MV-4-11 (cell line): ENCODE measurements around the gene NSUN6.
A peak's percentile ranks its signal among the peaks of the same experiment; 100 is the strongest.
"Not testable (repeated sequence)": the region's sequence is repeated elsewhere in the genome, so short reads cannot be mapped to it uniquely, and the experiment has no call there.

Experiments used
- DNase-seq: peaks from one replicate; lab custom pipeline; 2025; lab: John Stamatoyannopoulos, UW

Gene NSUN6

DNA sequence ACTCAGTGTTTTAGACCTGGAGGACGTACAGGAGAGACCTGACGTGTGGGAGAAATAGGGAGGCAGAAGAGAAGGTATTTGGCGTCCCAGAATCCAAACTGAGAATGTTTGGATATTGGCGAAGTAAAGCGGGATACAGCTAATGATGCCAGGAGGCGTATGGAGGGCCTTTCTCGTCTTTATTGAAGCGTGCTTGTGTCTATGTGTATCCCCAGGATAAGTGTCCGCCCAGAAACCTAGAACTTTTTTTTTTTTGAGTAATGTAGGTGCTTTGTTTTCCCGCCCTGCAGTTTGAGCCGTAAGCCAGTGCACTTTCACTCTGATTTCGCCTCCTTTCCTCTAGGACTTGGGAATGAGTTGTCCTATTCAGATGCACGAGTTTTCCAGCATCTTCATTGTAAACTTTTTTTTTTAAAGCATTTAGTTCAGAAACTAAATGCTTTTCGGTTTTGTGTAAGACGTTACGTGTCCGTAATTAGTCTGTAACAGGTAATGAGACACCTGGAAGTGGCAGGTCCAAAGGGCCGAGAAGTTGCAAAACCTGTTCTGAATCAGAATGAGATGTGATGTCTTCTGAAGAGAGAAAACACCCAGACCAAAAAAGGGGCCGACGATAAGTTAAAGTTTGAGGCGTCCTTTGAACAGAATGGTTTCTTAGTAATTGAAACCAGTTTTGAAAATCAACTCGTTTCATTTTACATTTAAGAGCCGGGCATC is 8.6 kb upstream of the NSUN6 start:
- DNase-seq: no peak

DNA sequence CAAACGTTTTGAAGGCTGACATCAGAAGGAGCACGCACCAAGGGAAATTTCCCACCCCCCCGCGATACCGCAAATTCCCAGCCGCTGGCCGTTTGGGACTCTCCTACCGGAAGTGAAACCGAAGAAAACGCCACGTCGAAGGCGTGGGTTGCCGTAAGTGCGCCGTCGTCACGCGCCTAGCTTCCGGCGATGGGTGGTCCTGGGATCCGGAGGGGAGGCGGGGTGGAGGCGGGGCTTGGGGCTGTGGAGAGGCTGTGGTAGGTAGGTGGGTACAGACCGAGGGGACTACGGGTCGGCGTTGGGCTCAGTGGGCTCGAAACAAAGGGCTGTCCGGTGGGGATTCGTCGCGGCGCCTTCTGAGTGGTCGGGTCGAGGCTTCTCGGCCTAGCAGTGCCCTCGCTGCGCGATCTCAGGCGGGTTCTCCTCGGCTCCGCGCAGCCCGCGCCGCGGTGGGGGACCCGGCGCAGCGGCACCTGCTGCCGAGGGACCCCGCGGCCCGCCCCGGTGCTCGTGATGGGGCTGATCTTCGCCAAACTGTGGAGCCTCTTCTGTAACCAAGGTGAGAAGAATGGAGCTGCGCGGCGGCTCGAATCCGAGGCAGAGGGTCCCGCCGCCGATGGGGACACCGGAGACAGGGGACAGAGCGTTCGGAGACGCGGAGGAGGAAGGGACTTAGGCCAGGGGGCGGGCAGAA is 7.9 kb upstream of the NSUN6 start, which contains the start of gene ARL5B:
Gene ARL5B, plus strand, starts transcription at position 307 of the 694 bp plus-strand sequence. Its CDS starts 207 bp downstream, at position 514.
- DNase-seq: peak; percentile 93

DNA sequence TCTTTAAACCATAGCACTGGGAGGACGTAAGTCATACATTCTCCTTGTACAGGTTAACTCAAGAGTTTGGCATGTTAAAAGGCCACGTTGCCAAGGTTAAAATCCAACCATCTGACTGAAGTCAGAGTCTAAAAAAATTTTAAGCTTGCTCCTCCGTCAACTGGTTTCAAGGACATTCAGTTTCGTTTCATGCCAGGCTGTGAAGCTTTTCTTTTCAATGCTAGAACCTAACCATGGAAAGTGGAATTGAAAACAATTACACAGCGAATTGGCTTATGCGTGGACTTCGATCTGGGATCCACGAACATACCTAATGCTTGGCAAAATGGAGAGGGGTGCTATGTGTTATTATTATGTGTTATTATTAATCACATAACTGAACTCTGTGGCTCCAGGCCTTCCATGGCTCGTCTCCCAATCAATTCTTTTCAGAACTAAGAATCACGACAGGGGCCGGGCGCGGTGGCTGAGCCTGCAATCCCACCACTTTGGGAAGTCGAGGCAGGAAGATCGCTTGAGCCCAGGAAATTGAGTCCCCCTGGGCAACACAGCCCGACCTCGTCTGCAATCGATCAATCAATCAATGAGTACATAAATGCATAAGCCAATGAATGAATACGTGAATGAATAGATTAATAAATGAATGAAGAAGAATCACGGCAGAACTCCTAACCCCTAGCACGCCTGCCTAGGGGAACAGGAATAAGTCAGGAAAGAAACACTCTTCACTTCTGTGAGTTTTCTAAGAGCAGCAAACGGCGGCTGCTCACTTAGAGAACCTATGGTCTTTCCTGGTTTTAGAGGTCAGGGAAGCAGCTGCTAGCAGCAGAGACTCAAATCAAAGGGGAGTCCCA is 7.1 kb upstream of the NSUN6 start:
- DNase-seq: peak; percentile 47

DNA sequence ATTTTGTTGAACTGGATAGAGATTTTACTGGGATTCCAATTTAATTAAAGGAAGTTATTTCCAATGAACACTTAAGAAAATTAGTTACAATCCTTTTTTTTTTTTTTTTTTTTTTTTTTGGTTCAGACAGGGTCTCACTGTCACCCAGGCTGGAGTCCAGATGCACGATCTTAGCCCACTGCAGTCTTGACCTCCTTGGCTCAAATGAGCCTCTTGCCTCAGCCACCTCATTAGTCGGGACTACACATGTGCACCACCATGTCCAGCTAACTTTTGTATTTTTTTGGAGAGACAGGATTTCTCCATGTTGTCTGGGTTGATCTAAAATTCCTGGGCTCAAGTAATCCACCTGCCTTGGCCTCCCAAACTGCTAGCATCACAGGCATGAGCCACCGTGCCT is 5.3 kb upstream of the NSUN6 start:
- no peak for DNase-seq

DNA sequence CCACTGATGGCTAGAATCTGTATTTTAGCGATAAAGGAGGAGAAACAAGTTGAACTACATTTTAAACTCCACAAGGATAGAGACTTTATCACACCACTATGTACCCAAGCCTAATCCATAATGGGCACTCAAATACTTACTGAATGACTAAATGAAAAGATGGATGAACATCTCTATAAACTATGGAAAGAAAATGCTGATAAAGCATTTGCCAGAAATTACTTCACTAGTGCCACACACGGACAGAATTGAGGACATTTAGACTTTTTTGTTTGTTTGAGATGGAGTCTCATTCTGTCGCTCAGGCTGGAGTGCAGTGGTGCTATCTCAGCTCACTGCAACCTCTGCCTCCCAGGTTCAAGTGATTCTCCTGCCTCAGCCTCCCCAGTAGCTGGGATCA is 1.7 kb upstream of the NSUN6 start:
- no peak for DNase-seq

DNA sequence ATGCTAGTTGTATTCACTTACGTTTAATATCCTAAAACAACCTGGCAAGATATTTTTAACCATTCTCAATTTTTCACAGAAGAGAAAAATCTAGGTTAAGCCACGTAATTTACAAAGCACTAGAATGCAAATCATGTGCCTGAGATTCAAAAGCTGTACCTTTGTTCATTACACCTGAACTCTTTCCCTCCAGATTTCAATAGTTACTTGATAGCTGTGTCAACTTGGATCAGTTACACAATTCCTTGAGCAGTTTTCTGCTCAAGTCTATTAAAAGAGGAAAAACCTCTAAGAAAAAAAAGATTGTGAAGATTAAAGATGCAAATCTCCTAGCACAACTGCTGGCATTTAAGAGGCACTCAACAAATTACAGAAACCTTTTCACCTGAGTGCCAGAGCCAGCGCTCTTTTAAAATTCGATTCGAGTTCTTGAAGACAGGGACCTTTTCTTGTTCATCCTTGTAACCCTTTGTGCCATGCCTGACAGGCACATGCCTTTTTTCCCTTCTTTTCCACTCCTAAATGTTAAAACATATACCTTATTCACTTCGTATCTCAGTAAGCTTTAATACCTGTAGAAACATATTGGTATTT is 886 bp downstream of the NSUN6 start:
- no peak for DNase-seq

DNA sequence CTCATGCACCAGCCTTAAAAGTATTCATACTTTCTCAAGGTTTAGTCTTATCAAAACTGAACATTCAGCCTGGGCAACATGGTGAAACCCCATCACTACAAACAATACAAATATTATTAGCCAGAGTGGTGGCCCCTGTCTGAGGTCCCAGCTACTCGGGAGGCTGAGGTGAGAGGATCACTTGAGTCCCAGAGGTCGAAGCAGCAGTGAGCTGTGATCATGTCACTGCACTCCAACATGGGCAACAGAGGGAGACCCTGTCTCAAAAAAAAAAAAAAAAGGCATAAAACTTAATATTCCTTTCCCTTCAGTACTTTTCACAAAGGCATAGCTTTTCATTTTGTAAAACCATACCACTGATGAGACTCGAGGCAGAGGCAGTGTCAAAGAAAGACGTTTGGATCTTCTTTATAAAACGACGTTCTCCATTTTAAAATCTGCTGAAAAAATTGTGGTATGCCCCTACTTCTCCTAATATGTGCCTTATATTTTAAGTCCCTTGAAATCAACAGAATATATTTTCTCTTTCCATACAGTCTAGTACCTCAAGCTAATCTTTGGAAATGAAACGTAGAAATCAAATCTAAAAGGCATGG is 1.9 kb downstream of the NSUN6 start:
- no peak for DNase-seq

DNA sequence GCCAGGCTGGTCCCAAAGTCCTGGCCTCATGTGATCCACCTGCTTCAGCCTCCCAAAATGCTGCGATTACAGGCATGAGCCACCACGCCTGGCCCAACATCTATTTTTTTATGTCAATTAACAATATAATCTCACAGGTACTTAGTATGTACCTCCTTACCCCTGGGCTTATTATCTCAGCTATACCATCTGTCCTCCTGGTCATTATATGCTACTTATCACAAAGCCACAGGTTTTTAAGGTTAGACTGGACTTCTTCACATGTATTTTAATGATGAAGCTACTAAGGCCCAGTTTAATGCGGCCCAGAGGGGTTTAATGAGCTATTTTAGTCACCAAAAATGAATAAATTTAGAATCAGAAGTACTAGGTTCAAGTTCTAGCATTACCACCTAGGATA is 3.4 kb downstream of the NSUN6 start:
- no peak for DNase-seq

DNA sequence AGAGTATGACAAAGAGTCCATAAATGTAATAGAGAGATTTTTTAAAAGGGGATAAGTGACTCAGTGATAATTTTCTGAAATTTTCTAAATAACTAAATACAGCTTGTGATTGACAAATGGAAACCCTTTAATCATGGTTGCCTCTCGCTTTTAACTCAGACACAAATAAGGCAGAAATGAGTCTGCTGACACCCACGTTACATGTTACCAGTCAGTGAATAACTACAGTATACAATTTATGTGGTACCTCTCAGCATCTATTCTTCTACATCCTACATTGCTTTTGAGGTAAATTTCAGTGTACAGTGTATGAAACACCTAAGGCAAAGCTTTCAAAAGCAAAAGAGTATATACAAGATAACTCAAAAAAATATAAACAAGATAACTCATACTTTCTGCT is 4.2 kb downstream of the NSUN6 start:
- no peak for DNase-seq

DNA sequence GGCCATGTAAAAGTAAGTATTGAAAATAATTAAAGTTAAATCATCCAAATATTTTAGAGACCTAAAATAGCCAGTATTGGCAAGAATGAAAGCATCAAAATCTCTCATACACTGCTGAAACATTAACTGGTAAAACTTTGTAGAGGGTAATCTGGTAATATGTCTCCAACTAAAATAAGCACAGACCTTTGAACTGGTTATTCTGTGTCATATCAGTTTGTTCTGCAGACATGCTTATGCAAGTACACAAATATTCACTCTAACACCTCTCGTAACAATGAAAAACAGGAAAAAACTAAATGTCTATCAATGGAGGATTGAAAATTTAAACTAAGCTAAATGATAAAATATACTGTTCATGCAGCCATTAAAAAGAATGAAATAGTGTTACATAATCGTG is 11.7 kb downstream of the NSUN6 start:
- DNase-seq: not testable (repeated sequence)

DNA sequence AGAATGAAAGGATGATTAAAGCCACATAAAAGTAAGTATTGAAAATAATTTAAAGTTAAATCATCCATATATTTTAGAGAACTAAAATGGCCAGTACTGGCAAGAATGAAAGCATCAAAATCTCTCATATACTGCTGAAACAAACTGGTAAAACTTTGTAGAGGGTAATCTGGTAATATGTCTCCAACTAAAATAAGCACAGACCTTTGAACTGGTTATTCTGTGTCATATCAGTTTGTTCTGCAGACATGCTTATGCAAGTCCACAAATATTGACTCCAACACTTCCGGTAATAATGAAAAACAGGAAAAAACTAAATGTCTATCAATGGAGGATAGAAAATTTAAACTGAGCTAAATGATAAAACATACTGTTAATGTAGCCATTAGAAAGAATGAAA is 14.0 kb downstream of the NSUN6 start:
- not testable (repeated sequence) for DNase-seq

DNA sequence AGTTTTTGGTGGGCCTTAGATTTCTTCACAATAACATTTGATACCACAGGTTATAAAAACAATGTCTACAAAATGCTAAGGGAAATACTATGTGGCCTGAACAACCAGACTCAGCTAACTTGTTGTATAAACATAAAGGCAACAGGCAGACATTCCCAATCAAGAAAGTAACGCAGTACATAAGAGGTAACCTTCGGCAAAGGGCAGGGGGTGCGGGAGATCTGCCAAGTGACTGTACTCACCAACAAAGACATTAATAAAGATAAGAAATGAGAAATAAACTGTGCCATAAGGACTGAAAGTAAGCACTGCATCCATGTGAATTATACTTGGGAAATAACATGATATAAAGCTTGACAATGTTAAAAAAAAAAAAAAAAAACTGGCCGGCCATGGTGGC is 15.4 kb downstream of the NSUN6 start:
- no peak for DNase-seq

DNA sequence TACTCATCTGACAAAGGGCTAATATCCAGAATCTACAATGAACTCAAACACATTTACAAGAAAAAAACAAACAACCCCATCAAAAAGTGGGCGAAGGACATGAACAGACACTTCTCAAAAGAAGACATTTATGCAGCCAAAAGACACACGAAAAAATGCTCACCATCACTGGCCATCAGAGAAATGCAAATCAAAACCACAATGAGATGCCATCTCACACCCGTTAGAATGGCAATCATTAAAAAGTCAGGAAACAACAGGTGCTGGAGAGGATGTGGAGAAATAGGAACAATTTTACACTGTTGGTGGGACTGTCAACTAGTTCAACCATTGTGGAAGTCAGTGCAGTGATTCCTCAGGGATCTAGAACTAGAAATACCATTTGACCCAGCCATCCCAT is 18.9 kb downstream of the NSUN6 start:
- DNase-seq: not testable (repeated sequence)

DNA sequence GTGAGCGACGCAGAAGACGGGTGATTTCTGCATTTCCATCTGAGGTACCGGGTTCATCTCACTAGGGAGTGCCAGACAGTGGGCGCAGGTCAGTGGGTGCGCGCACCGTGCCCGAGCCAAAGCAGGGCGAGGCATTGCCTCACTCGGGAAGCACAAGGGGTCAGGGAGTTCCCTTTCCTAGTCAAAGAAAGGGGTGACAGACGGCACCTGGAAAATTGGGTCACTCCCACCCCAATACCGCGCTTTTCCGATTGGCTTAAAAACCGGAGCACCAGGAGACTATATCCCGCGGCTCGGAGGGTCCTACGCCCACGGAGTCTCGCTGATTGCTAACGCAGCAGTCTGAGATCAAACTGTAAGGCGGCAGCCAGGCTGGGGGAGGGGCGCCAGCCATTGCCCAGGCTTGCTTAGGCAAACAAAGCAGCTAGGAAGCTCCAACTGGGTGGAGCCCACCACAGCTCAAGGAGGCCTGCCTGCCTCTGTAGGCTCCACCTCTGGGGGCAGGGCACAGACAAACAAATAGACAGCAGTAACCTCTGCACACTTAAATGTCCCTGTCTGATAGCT is 23.9 kb downstream of the NSUN6 start:
- DNase-seq: peak; percentile 25

DNA sequence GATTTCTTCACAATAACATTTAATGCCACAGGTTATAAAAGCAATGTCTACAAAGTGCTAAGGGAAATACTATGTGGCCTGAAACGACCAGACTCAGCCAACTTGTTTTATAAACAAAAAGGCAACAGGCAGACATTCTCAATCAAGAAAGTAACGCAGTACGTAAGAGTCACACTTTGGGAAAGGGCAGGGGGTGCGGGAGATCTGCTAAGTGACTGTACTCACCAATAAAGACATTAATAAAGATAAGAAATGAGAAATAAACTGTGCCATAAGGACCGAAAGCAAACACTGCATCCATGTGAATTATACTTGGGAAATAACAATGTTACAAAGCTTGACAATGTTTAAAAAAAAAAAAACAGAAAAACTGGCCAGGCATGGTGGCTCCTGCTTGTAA is 25.5 kb downstream of the NSUN6 start:
- DNase-seq: no peak

DNA sequence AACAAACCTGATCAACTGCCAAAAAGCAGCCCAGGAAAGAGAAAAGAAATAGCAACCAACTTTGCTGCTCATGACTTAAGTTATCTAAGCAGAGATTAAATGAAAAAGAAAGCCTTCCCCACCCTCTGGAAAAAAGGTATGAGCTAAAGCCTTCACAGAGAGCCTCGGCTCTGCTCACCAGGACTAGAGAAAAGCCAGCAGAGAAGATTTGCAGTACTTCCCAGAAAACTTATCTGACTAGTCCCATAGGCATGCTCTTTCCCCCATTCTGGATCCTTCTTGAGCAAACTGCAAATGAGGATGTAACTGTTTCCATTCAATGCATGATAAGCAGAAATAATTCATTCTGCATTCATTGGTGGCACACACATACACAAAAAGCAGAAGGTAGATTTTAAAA is 27.7 kb downstream of the NSUN6 start:
- DNase-seq: not testable (repeated sequence)

DNA sequence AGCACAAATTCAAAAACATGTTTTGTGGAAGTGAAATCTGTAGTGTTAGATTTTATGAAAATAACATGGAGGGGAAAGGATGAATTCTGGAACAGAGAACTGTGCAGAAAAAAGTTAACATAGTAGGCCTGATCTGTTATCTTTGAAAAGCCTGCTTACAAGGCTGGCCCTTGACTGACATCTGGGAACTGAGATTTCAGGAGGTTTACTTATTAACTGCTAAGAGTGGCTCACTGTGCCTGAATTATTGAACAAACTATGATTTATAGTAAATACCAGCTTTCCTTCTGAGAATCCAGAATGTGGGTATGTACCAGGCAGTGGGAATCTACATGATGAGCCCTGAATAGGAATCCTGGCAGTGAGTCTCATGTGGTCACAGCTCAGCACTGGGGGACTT is 30.5 kb downstream of the NSUN6 start:
- DNase-seq: no peak

DNA sequence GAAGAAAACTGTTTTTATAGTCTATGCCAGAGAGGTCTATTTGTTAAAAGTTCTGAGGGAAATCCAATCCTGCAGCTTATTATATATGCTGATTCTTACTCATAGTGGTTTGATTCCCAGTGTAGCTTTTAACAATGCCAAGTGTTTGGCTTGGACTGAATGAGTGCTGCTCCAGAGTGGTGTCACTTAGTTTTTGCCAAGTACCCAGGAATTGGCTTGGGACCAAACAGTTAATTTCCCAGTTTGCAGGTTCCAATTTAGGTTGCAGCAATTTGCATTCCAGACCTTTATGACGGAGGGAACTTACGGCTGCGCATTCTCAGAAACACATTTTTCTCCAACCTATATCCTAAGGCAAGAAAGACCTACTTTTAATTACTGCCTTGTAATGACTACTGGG is 32.4 kb downstream of the NSUN6 start:
- DNase-seq: no peak

DNA sequence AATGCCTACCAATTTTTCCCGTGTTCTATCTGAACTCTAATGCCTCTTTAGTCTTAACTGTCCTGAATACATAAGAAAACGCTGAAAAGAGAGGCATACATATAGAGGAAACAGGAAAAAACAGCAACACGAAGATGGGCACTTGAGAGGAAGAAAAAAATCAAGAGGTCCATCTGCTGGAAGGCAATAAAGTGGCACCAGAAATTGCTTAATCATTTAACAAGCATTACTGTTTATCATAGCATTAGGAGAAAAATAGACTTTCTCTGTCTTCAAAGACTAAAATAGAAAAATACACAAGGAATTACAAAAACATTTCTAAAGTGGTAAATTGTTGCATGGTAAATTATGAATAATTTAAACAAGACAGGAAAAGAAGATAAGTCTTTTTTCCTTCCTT is 35.0 kb downstream of the NSUN6 start:
- no peak for DNase-seq

DNA sequence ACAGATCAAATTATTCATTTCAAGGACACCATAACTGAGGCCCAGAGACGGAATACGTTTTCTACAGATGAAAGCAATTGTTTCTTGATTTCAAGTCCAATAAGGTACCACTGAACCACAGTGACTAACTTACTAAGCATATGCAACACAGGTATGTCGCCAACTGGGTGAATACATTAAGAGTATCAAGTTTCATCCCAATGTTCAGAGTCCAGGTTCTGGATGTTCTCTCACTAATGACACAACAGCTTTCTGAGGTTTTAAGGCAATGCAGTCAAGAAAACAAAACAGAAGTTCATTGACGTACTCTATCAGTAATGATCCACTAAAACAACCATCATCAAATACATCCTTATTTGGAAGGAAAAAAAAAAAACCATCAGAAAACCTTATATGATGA is 35.8 kb downstream of the NSUN6 start:
- DNase-seq: no peak

DNA sequence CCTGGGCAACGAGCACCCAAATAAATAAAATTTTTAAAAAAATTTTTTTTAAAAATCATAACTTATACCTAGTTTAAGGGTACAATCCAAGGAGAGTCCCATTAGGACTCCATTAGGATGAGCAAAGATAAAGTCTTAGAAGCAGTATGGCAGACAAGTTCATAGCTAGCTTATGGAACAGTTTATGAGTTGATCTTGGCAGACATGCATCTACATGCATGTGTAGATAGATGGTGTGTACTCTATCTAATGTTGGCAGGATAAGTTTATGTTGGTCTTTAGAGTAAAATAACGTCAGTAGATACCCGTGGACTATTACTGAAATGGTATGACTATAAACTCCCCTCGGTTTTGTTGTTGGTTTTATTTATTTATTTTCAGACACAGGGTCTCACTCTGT is 40.2 kb downstream of the NSUN6 start:
- DNase-seq: no peak

DNA sequence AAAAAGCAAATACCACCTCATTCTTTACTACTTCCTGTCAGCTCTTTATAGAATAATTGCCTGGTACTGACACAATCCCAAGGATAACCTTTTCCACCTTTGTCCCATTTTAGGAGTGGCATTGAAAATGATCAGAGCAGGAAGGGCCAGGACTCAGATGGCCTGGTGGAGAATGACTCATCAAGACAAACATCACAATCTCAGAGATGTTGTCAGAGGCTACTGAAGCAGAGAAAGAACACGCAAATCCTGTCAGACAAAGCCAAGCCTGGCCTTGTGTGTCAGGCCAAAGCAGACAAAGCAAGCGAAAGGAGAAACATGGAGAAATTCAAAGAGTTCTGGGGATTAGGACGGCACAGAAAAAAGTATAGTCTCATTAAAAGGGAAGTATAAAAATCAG is 40.9 kb downstream of the NSUN6 start:
- DNase-seq: no peak
